ENCODE measurements around the gene PTPRA. TPM values are rescaled to one million over a fixed set of nuclear protein-coding genes. Genes with fewer than 3 reads are reported as not detected.
A peak's percentile ranks its signal among the peaks of the same experiment; 100 is the strongest.

The PTPRA gene
- total RNA-seq, 1 experiment from 2014 or later, result 47.2 TPM

- TF ChIP-seq AFF4 (CRISPR knock-in tag; IDR thresholded peaks at IDR 0.05; ENCODE audit: borderline replicate concordance), result no peak
- peak; percentile 49 for TF ChIP-seq FOXP1 (CRISPR knock-in tag; IDR thresholded peaks at IDR 0.05; ENCODE audit: borderline replicate concordance)
Observed at GRCh38 chr20:2873010-2873746, at the start of gene PTPRA (continued).

- POLR2A ChIA-PET, result no interaction called here
- Mint-ChIP-seq H3K27me3 (ENCODE audit: low read depth) (peaks cover 59% of the 10 kb centered on the region), H3K4me3 (no peak overlapping the region), H3K36me3 (no peaks in the 10 kb centered on the region), H3K9me3 (no peaks in the 10 kb centered on the region), H3K4me1 (peaks cover 4% of the 10 kb centered on the region), H3K27ac (no peak overlapping the region)
- ATAC-seq, result no peak
- DNase-seq (ENCODE audit: low spot score), result no peak
- TF ChIP-seq SMAD4 (CRISPR knock-in tag; IDR thresholded peaks at IDR 0.05) (no peak), RORB (CRISPR knock-in tag; IDR thresholded peaks at IDR 0.05) (no peak), ZBTB43 (CRISPR knock-in tag; IDR thresholded peaks at IDR 0.05) (no peak), USF1 (CRISPR knock-in tag; IDR thresholded peaks at IDR 0.05) (no peak), GRHL2 (CRISPR knock-in tag; IDR thresholded peaks at IDR 0.05; ENCODE audit: insufficient replicate concordance, severe bottlenecking) (no peak), RELA (CRISPR knock-in tag; IDR thresholded peaks at IDR 0.05; ENCODE audit: borderline replicate concordance) (no peak), ERG (CRISPR knock-in tag; IDR thresholded peaks at IDR 0.05) (no peak), EMX1 (CRISPR knock-in tag; IDR thresholded peaks at IDR 0.05) (no peak), TCF7 (CRISPR knock-in tag; IDR thresholded peaks at IDR 0.05; ENCODE audit: low read depth) (no peak), E2F4 (CRISPR knock-in tag; IDR thresholded peaks at IDR 0.05; ENCODE audit: borderline replicate concordance, low read depth) (no peak), ATF2 (CRISPR knock-in tag; IDR thresholded peaks at IDR 0.05; ENCODE audit: borderline replicate concordance, low read depth) (no peak)
- CTCF ChIA-PET, result no interaction called here
Observed at GRCh38 chr20:2825761-2826160, 47.5 kb upstream of the PTPRA start.

All from WTC11 (cell line).